ENCODE data around the gene ABHD5.

DNA sequence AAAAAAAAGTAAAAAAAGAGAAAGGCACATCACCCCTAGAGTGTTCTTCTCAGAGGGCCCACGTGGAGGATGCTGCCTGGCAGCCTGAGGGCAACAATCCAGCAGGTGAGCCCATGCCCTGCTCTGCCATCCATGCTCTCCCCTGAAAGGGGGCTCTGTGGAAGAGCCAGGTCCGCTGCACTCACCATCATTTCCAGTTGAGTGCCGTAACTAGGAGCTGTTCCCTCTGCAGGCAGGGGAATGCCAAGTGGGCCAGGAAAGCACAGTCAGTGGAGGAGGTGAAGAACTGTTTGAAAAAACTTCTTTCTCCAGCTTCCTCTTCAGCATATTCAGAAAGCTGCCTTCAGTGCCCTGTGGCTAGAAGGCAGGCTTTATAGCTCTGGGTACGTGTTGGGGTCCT is 84.1 kb downstream of the ABHD5 start:
- TF ChIP-seq RAD21 (IDR thresholded peaks at IDR 0.05; ENCODE audit: low read length) (no peak), SIN3A (IDR thresholded peaks at IDR 0.05; ENCODE audit: borderline replicate concordance, low read depth, low read length) (no peak)
- TF ChIP-seq, protein P1, sequence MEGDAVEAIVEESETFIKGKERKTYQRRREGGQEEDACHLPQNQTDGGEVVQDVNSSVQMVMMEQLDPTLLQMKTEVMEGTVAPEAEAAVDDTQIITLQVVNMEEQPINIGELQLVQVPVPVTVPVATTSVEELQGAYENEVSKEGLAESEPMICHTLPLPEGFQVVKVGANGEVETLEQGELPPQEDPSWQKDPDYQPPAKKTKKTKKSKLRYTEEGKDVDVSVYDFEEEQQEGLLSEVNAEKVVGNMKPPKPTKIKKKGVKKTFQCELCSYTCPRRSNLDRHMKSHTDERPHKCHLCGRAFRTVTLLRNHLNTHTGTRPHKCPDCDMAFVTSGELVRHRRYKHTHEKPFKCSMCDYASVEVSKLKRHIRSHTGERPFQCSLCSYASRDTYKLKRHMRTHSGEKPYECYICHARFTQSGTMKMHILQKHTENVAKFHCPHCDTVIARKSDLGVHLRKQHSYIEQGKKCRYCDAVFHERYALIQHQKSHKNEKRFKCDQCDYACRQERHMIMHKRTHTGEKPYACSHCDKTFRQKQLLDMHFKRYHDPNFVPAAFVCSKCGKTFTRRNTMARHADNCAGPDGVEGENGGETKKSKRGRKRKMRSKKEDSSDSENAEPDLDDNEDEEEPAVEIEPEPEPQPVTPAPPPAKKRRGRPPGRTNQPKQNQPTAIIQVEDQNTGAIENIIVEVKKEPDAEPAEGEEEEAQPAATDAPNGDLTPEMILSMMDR (IDR thresholded peaks at IDR 0.05) = no peak
